GM21515 (cell line): Measurements from ENCODE around the gene TMEM190.
"Not testable (repeated sequence)": the region's sequence is repeated elsewhere in the genome, so short reads cannot be mapped to it uniquely, and the experiment has no call there.

Experiments
- ATAC-seq: cut with Tn5 transposase; IDR thresholded peaks from one replicate; pipeline ENCODE4 v1.9.1; 2021; ENCODE audit not compliant: unreplicated experiment

The TMEM190 gene

GRCh38 chr19:55389386-55390317 lies 13.0 kb downstream of the TMEM190 start:
- ATAC-seq, result no peak

GRCh38 chr19:55390461-55390880 lies 13.8 kb downstream of the TMEM190 start:
- no peak for ATAC-seq

- ATAC-seq, result no peak
These were observed 14.6 kb downstream of the TMEM190 start for GRCh38 chr19:55391191-55391670.

- no peak for ATAC-seq
These were observed 15.3 kb downstream of the TMEM190 start for GRCh38 chr19:55391702-55392615.

GRCh38 chr19:55392820-55393761 lies 16.5 kb downstream of the TMEM190 start:
- no peak for ATAC-seq

- ATAC-seq, result no peak
These were observed 21.7 kb downstream of the TMEM190 start for GRCh38 chr19:55398200-55398925.

- ATAC-seq, result no peak
These were observed 23.9 kb downstream of the TMEM190 start for GRCh38 chr19:55400281-55401087.

- not testable (repeated sequence) for ATAC-seq
These were observed 24.8 kb downstream of the TMEM190 start for GRCh38 chr19:55401390-55401789.

GRCh38 chr19:55402509-55402908 lies 25.9 kb downstream of the TMEM190 start:
- ATAC-seq, result no peak

- ATAC-seq, result no peak
These were observed 29.0 kb downstream of the TMEM190 start for GRCh38 chr19:55405638-55406037.

- ATAC-seq, result no peak
These were observed 29.6 kb downstream of the TMEM190 start for GRCh38 chr19:55406091-55406825.

GRCh38 chr19:55406826-55407549 lies 30.4 kb downstream of the TMEM190 start:
- no peak for ATAC-seq

- not testable (repeated sequence) for ATAC-seq
These were observed 30.8 kb downstream of the TMEM190 start, which contains the start of gene UBE2S for GRCh38 chr19:55407550-55407799. UBE2S (minus strand) TSS chr19:55407788; CDS start chr19:55407589, 199 bp downstream.

GRCh38 chr19:55407800-55408532 lies 31.3 kb downstream of the TMEM190 start:
- peak; percentile 84 for ATAC-seq

GRCh38 chr19:55408533-55408872 lies 31.9 kb downstream of the TMEM190 start:
- no peak for ATAC-seq

GRCh38 chr19:55409179-55409578 lies 32.6 kb downstream of the TMEM190 start:
- not testable (repeated sequence) for ATAC-seq

- ATAC-seq, result no peak
These were observed 33.5 kb downstream of the TMEM190 start for GRCh38 chr19:55410168-55410567.
